Activated CD8-positive, alpha-beta T cell treated with anti-CD3 and anti-CD28 coated beads, Interleukin-2, amount 10 ng/mL, durations not matched to agents 7 days and 5 days (primary cell): ENCODE results near the gene PHEX. TPM values are rescaled to one million over a fixed set of nuclear protein-coding genes. Genes with fewer than 3 reads are reported as not detected.

Experiments
- ATAC-seq: fragments of 150-1000 bp; cut with Tn5 transposase; one replicate; pipeline ENCODE4 v1.10.0; 2021; ENCODE audit warnings: moderate library complexity
- CTCF ChIA-PET: fragments of 350-600 bp; sonication (Branson Sonifier 250); formaldehyde crosslinking; loops from one replicate; lab custom pipeline; 2021; ENCODE audit warnings: antibody characterized with exemption; lab: Charles Lee
- POLR2A ChIA-PET: fragments of 350-600 bp; sonication (Branson Sonifier 250); formaldehyde crosslinking; loops from one replicate; lab custom pipeline; 2021; ENCODE audit warnings: antibody characterized with exemption; lab: Charles Lee
- DNase-seq: peaks from one replicate; pipeline ENCODE4 v3.0.0-alpha.2; 2020
- H3K27ac Mint-ChIP-seq: one replicate; pipeline ENCODE4 v1.8.0; 2021; ENCODE audit warnings: mild to moderate bottlenecking, mixed read lengths
- H3K27me3 Mint-ChIP-seq: one replicate; pipeline ENCODE4 v1.8.0; 2021; ENCODE audit warnings: low read depth, mixed read lengths
- H3K36me3 Mint-ChIP-seq: one replicate; pipeline ENCODE4 v1.8.0; 2021; ENCODE audit warnings: low read depth, mixed read lengths
- H3K4me1 Mint-ChIP-seq: one replicate; pipeline ENCODE4 v1.8.0; 2021; ENCODE audit warnings: low read depth, mixed read lengths
- H3K4me3 Mint-ChIP-seq: one replicate; pipeline ENCODE4 v1.8.0; 2021; ENCODE audit warnings: mild to moderate bottlenecking, mixed read lengths
- H3K9me3 Mint-ChIP-seq: one replicate; pipeline ENCODE4 v1.8.0; 2022; ENCODE audit warnings: mixed read lengths; ENCODE audit not compliant: insufficient read depth
- total RNA-seq, 2 experiments: library from RNA; stranded (reverse); gene quantifications; one replicate each; pipeline ENCODE4 v1.2.3, GENCODE V29; 2021

PHEX gene
- total RNA-seq, 2 experiments from 2014 or later = 0.16 to 0.24 TPM

- no peak for ATAC-seq
- Mint-ChIP-seq H3K9me3 (no peaks in the 10 kb centered on the region), H3K4me3 (no peak overlapping the region), H3K27ac (no peak overlapping the region), H3K27me3 (no peaks in the 10 kb centered on the region), H3K36me3 (no peaks in the 10 kb centered on the region), H3K4me1 (no peaks in the 10 kb centered on the region)
- ChIA-PET CTCF (interaction anchor here (0.9 to 4.1 kb wide), 16 partner anchors 10 to 613 kb away, joined by 3 to 35 read pairs (median 4); no protein-coding TSS in a partner anchor), POLR2A (no interaction called here)
- DNase-seq = no peak
Observed at GRCh38 chrX:22135171-22135711, 103.1 kb downstream of the PHEX start.

DNA sequence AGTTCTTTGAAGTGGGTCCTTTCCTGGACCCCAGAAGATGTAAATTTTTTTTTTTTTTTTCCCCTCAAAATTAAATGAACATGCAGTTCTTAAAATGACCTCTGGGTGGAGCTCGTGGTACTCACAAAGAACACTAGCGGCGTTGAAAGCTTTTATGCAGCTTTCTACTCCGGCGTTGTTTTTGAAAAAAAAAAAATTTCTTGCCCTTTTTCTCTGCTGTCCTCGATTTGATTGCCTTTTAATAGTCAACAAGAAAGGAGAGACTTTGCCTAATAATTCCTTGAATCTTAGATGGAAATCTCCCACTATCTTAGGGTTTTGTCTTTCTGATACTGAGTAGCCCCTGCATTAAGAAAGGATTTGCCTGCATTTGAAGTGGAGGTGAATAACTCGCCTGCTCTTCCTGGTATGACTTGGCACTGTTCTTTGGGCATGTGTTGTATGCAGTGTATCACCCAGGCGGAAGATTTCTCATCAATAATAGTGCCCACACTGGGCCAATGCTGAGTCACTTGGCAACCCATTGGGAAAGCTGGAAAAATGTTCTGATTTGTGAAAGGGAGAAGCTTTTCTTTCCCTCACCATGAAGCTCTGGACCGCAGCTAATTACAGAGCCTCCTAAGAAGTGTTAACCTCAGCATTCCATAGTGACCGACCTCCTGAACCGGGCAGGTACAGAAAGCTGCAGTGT lies 104.0 kb downstream of the PHEX start:
- Mint-ChIP-seq H3K27me3 (no peaks in the 10 kb centered on the region), H3K27ac (no peak overlapping the region), H3K36me3 (no peaks in the 10 kb centered on the region), H3K4me1 (no peaks in the 10 kb centered on the region), H3K9me3 (no peaks in the 10 kb centered on the region), H3K4me3 (no peak overlapping the region)
- DNase-seq (peak; percentile 44), ATAC-seq (no peak)
- ChIA-PET CTCF (interaction anchor here (0.7 to 4.1 kb wide), 20 partner anchors 9 to 612 kb away, joined by 3 to 35 read pairs (median 4); no protein-coding TSS in a partner anchor), POLR2A (no interaction called here)

GRCh38 chrX:22136711-22137110 lies 104.6 kb downstream of the PHEX start:
- CTCF ChIA-PET = interaction anchor here (1.4 to 4.1 kb wide), 6 partner anchors 8 to 611 kb away, joined by 4 to 35 read pairs (median 14); no protein-coding TSS in a partner anchor
- no peak for ATAC-seq

GRCh38 chrX:22139822-22140221 lies 107.7 kb downstream of the PHEX start:
- H3K36me3 Mint-ChIP-seq = no peaks in the 10 kb centered on the region
- CTCF ChIA-PET = no interaction called here
- H3K27me3 Mint-ChIP-seq = no peaks in the 10 kb centered on the region
- no peak overlapping the region for H3K27ac Mint-ChIP-seq
- H3K4me3 Mint-ChIP-seq = no peak overlapping the region
- no peaks in the 10 kb centered on the region for H3K4me1 Mint-ChIP-seq
- ATAC-seq = no peak
- POLR2A ChIA-PET = no interaction called here
- DNase-seq = no peak
- H3K9me3 Mint-ChIP-seq = no peaks in the 10 kb centered on the region

More at GRCh38 chrX:22136711-22137110, 104.6 kb downstream of the PHEX start:
- Mint-ChIP-seq H3K9me3 (no peaks in the 10 kb centered on the region), H3K4me3 (no peak overlapping the region), H3K36me3 (no peaks in the 10 kb centered on the region), H3K27me3 (no peaks in the 10 kb centered on the region), H3K27ac (no peak overlapping the region), H3K4me1 (no peaks in the 10 kb centered on the region)
- POLR2A ChIA-PET = no interaction called here
- DNase-seq = no peak

- H3K36me3 Mint-ChIP-seq = no peaks in the 10 kb centered on the region
- no peak for DNase-seq
- ATAC-seq = no peak
- CTCF ChIA-PET = no interaction called here
- H3K27ac Mint-ChIP-seq = no peak overlapping the region
- no peak overlapping the region for H3K4me3 Mint-ChIP-seq
- POLR2A ChIA-PET = no interaction called here
- no peaks in the 10 kb centered on the region for H3K4me1 Mint-ChIP-seq
- no peaks in the 10 kb centered on the region for H3K9me3 Mint-ChIP-seq
- no peaks in the 10 kb centered on the region for H3K27me3 Mint-ChIP-seq
Observed at GRCh38 chrX:22141047-22141730, 109.1 kb downstream of the PHEX start.

DNA sequence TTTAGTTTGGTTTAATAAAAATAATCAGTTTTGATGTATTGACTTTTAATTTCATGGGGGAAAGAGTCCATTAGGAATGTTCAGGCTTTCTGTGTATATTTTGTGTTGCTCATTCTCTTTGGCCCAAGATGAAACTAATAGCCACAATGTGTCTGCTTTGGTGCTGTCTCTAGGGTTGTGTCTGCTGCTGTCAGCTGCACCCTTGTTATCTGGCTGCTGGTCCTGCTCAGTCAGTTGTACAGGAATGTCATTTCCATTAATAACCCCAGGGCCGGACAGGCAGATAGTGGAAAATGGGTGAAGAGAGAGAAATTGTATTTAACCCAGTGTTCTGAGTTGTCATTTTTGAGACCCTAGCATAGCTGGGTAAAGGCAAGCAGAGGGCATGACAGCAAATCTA lies 115.1 kb downstream of the PHEX start:
- no peak overlapping the region for H3K4me3 Mint-ChIP-seq
- ChIA-PET CTCF (no interaction called here), POLR2A (no interaction called here)
- H3K27me3 Mint-ChIP-seq = no peaks in the 10 kb centered on the region
- H3K9me3 Mint-ChIP-seq = no peaks in the 10 kb centered on the region
- no peak for ATAC-seq
- no peaks in the 10 kb centered on the region for H3K4me1 Mint-ChIP-seq
- H3K27ac Mint-ChIP-seq = no peak overlapping the region
- no peaks in the 10 kb centered on the region for H3K36me3 Mint-ChIP-seq
- DNase-seq = no peak

DNA sequence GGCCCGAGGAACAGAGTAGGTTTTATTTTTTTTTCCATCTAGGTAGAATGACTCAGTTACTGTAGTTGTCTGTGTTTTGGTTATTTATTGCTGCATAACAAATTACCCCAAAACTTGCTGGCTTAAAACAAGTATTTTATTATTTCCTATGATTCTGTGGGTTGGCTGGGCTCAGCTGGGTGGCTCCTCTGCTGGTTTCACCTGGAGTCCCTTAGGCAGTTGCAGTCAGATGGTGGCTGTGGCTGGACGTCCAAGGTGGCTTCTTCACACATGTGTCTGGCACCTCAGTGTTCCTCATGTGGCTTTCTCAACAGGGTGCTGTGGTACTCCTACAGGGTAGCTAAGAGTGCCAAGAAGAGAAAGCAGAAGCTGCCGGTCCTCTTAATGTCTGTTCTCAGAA lies 115.8 kb downstream of the PHEX start:
- ChIA-PET POLR2A (no interaction called here), CTCF (interaction anchor here (0.7 kb wide), 1 partner anchor 12 kb away, joined by 3 read pairs; no protein-coding TSS in a partner anchor)
- H3K4me1 Mint-ChIP-seq = no peaks in the 10 kb centered on the region
- H3K27ac Mint-ChIP-seq = no peak overlapping the region
- H3K36me3 Mint-ChIP-seq = no peaks in the 10 kb centered on the region
- DNase-seq (no peak), ATAC-seq (no peak)
- no peaks in the 10 kb centered on the region for H3K27me3 Mint-ChIP-seq
- no peak overlapping the region for H3K4me3 Mint-ChIP-seq
- no peaks in the 10 kb centered on the region for H3K9me3 Mint-ChIP-seq

DNA sequence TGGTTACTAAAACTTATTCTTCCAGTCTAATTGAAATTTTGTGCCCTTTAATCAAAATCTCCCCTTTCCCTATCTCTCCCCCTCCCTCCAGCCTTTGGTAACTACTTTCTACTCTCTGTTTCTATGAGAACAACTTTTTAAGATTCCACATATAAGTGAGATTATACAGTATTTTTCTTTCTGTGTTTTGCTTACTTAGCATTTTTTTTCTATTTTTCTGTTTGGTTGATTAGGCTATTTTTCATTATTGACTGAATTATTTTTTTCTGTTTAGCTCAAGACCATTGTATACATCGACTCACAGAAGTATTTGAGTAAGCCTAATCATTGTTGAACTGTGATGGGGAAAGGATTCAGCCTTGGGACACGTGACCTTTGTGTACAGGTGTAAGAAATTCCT lies 116.4 kb downstream of the PHEX start:
- CTCF ChIA-PET = interaction anchor here (0.7 kb wide), 1 partner anchor 12 kb away, joined by 3 read pairs; no protein-coding TSS in a partner anchor
- Mint-ChIP-seq H3K27ac (no peak overlapping the region), H3K4me1 (no peaks in the 10 kb centered on the region), H3K9me3 (no peaks in the 10 kb centered on the region), H3K27me3 (no peaks in the 10 kb centered on the region), H3K36me3 (no peaks in the 10 kb centered on the region), H3K4me3 (no peak overlapping the region)
- POLR2A ChIA-PET = no interaction called here
- ATAC-seq (no peak), DNase-seq (no peak)

DNA sequence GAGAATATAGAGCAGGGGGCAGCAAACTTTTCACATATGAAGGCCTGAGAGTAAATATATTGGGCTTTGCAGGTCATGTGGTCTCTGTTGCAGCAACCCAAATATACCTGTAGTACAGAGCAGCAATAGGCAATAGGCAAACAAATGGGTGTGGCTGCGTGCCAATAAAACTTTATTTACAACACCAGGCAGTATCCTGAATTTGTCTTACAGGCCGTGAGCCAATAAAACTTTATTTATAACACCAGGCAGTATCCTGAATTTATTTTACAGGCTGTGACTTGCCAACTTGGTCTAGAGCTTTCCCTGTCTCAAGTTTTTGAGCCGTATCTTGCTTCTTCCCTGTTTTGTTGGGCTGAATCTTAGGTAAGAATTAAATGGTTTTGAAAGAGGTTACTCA lies 118.2 kb downstream of the PHEX start:
- POLR2A ChIA-PET = no interaction called here

GRCh38 chrX:22155126-22155525 lies 123.0 kb downstream of the PHEX start:
- no peak for DNase-seq
- no peak for ATAC-seq
- Mint-ChIP-seq H3K27ac (no peak overlapping the region), H3K4me1 (no peaks in the 10 kb centered on the region), H3K9me3 (no peaks in the 10 kb centered on the region), H3K4me3 (no peak overlapping the region), H3K27me3 (no peaks in the 10 kb centered on the region), H3K36me3 (no peaks in the 10 kb centered on the region)
- ChIA-PET CTCF (no interaction called here), POLR2A (no interaction called here)

More for the DNA sequence above, 118.2 kb downstream of the PHEX start:
- no peak overlapping the region for H3K27ac Mint-ChIP-seq
- CTCF ChIA-PET = no interaction called here
- no peaks in the 10 kb centered on the region for H3K36me3 Mint-ChIP-seq
- ATAC-seq (no peak), DNase-seq (no peak)
- H3K27me3 Mint-ChIP-seq = no peaks in the 10 kb centered on the region
- no peak overlapping the region for H3K4me3 Mint-ChIP-seq
- no peaks in the 10 kb centered on the region for H3K9me3 Mint-ChIP-seq
- H3K4me1 Mint-ChIP-seq = no peaks in the 10 kb centered on the region

DNA sequence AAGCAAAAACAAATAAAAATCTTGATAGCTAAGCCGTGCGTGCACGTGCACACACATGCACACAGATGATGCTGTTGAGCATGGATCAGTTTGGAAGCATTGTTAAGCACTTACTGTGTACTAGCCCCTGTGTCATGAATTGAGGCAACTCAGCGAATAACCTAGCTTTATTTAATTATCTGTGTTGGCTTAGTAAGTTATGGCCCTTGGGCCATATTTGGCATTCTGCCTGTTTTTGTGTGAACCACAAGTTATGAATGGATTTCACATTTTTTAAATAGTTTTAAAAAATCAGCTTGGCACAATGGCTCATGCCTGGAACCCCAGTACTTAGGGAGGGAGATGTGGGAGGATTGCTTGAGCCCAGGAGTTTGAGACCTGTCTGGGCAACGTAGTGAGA lies 126.9 kb downstream of the PHEX start:
- Mint-ChIP-seq H3K4me3 (no peak overlapping the region), H3K27ac (no peak overlapping the region), H3K9me3 (no peaks in the 10 kb centered on the region), H3K36me3 (no peaks in the 10 kb centered on the region), H3K4me1 (no peaks in the 10 kb centered on the region), H3K27me3 (no peaks in the 10 kb centered on the region)
- ATAC-seq = no peak
- DNase-seq = no peak
- CTCF ChIA-PET = interaction anchor here (1.0 to 1.3 kb wide), 2 partner anchors 13 to 23 kb away, joined by 3 to 4 read pairs; no protein-coding TSS in a partner anchor
- POLR2A ChIA-PET = no interaction called here

DNA sequence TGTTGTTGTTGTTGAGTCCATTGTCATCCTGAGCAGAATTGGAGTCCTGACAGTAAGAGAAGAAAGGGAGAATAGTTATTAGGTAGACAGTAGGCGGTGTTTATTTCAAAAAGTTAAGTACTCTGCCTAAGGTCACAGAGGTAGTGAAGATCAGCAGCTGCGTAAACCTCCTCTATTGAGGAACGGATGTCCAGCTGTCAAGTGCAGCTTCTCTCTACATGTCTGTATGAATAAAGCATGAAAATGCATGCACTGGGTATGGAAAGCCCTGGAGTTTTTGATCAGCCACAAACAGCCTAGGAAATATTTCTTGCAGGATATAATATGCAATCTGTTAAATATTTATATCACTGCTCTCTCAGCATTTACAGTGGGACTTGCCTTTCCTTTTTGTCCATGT lies 131.2 kb downstream of the PHEX start:
- no peak for ATAC-seq
- no peak for DNase-seq
- Mint-ChIP-seq H3K27me3 (no peaks in the 10 kb centered on the region), H3K36me3 (no peaks in the 10 kb centered on the region), H3K27ac (no peak overlapping the region), H3K4me3 (no peak overlapping the region), H3K9me3 (no peaks in the 10 kb centered on the region), H3K4me1 (no peaks in the 10 kb centered on the region)
- ChIA-PET POLR2A (no interaction called here), CTCF (no interaction called here)
